ENCODE measurements around the gene ZSCAN12.

GRCh38 chr6:28378644-28379043 is 20.9 kb downstream of the ZSCAN12 start:
- TF ChIP-seq, protein P1, sequence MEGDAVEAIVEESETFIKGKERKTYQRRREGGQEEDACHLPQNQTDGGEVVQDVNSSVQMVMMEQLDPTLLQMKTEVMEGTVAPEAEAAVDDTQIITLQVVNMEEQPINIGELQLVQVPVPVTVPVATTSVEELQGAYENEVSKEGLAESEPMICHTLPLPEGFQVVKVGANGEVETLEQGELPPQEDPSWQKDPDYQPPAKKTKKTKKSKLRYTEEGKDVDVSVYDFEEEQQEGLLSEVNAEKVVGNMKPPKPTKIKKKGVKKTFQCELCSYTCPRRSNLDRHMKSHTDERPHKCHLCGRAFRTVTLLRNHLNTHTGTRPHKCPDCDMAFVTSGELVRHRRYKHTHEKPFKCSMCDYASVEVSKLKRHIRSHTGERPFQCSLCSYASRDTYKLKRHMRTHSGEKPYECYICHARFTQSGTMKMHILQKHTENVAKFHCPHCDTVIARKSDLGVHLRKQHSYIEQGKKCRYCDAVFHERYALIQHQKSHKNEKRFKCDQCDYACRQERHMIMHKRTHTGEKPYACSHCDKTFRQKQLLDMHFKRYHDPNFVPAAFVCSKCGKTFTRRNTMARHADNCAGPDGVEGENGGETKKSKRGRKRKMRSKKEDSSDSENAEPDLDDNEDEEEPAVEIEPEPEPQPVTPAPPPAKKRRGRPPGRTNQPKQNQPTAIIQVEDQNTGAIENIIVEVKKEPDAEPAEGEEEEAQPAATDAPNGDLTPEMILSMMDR (IDR thresholded peaks at IDR 0.05), result no peak
- no peak for TF ChIP-seq POLR2A (IDR thresholded peaks at IDR 0.05)
